Naive thymus-derived CD4-positive, alpha-beta T cell (primary cell): ENCODE results near the gene PPP4R3A. TPM values are rescaled to one million over a fixed set of nuclear protein-coding genes. Genes with fewer than 3 reads are reported as not detected.

Experiments used
- ATAC-seq: fragments of 150-1000 bp; cut with Tn5 transposase; 2 replicates; pipeline ENCODE4 v1.10.0; 2021; ENCODE audit warnings: mild to moderate bottlenecking, moderate library complexity
- CTCF ChIA-PET: fragments of 350-600 bp; sonication (Branson Sonifier 250); formaldehyde crosslinking; loops from one replicate; lab custom pipeline; 2021; ENCODE audit warnings: antibody characterized with exemption; lab: Charles Lee
- POLR2A ChIA-PET: fragments of 350-600 bp; sonication (Branson Sonifier 250); formaldehyde crosslinking; loops from one replicate; lab custom pipeline; 2021; ENCODE audit warnings: antibody characterized with exemption, inconsistent platforms; lab: Charles Lee
- DNase-seq, 9 donors: peaks; one replicate each; pipeline versions ENCODE4 v3.0.0 to v3.0.0-alpha.2; 2020 to 2022; ENCODE audit warnings: mixed read lengths in 1 of 9
- H3K27ac ChIP-seq: one replicate; pipeline ENCODE4 v1.7.0; 2013; ENCODE audit warnings: mild to moderate bottlenecking, low read depth, low read length, moderate library complexity
- H3K27me3 ChIP-seq, 2 donors: one replicate each; pipeline ENCODE4 v1.7.0; 2013; ENCODE audit warnings: low read length in 2 of 2, mild to moderate bottlenecking in 2 of 2, moderate library complexity in 2 of 2; ENCODE audit not compliant: control insufficient read depth in 2 of 2, insufficient read depth in 2 of 2
- H3K36me3 ChIP-seq, 3 experiments: 1 replicate in 2 of 3; 2 replicates in 1 of 3; pipeline ENCODE4 v1.7.0; 2013; ENCODE audit warnings: low read length in 3 of 3, mild to moderate bottlenecking in 3 of 3, moderate library complexity in 1 of 3; ENCODE audit not compliant: insufficient read depth in 3 of 3, control insufficient read depth in 2 of 3
- H3K4me1 ChIP-seq, 2 donors: one replicate each; pipeline ENCODE4 v1.7.0; 2013; ENCODE audit warnings: low read length in 2 of 2, mild to moderate bottlenecking in 2 of 2, moderate library complexity in 1 of 2; ENCODE audit not compliant: control insufficient read depth in 2 of 2, insufficient read depth in 2 of 2
- H3K4me3 ChIP-seq: 2 replicates; pipeline ENCODE4 v1.7.0; 2013; ENCODE audit warnings: mild to moderate bottlenecking, low read length
- H3K9me3 ChIP-seq, 3 experiments: 1 replicate in 2 of 3; 2 replicates in 1 of 3; pipeline ENCODE4 v1.7.0; 2013; ENCODE audit warnings: low read length in 3 of 3; ENCODE audit not compliant: control insufficient read depth in 2 of 3
- H3K27ac Mint-ChIP-seq, 9 donors: one replicate each; pipeline ENCODE4 v1.8.0; 2020 to 2022; ENCODE audit warnings: mixed read lengths in 9 of 9, mild to moderate bottlenecking in 8 of 9, moderate library complexity in 5 of 9, inconsistent platforms in 2 of 9
- H3K27me3 Mint-ChIP-seq, 5 donors: one replicate each; pipeline ENCODE4 v1.8.0; 2021 to 2022; ENCODE audit warnings: mixed read lengths in 5 of 5, mild to moderate bottlenecking in 1 of 5
- H3K36me3 Mint-ChIP-seq, 5 donors: one replicate each; pipeline ENCODE4 v1.8.0; 2020 to 2022; ENCODE audit warnings: mixed read lengths in 5 of 5, mild to moderate bottlenecking in 3 of 5, inconsistent platforms in 1 of 5
- H3K4me1 Mint-ChIP-seq, 7 donors: one replicate each; pipeline ENCODE4 v1.8.0; 2020 to 2022; ENCODE audit warnings: mixed read lengths in 7 of 7, mild to moderate bottlenecking in 3 of 7, inconsistent platforms in 1 of 7
- H3K4me3 Mint-ChIP-seq, 10 donors: one replicate each; pipeline ENCODE4 v1.8.0; 2020 to 2022; ENCODE audit warnings: mild to moderate bottlenecking in 10 of 10, mixed read lengths in 10 of 10, moderate library complexity in 6 of 10, inconsistent platforms in 2 of 10
- H3K9me3 Mint-ChIP-seq, 11 donors: one replicate each; pipeline ENCODE4 v1.8.0; 2020 to 2022; ENCODE audit warnings: mixed read lengths in 11 of 11, mild to moderate bottlenecking in 4 of 11, inconsistent platforms in 1 of 11, moderate library complexity in 1 of 11
- intact Hi-C, 2 donors: fragments of 100-400 bp; cut with micrococcal nuclease; formaldehyde crosslinking; loops; one replicate each; pipeline ENCODE4 v1.15.1; 2023
- polyA plus RNA-seq, 2 donors: library from polyadenylated mRNA; unstranded; fragments of 300-500 nt; fragmentation: Illumina TruSeq; gene quantifications; one replicate each; pipeline ENCODE4 v1.2.3, GENCODE V29; 2021
- total RNA-seq, 6 experiments: library from RNA in 5 of 6; stranded (reverse) in 5 of 6; gene quantifications; 1 replicate in 5 of 6; 2 replicates in 1 of 6; pipeline ENCODE4 v1.2.3 and lab custom pipeline; 2021 to 2026

The PPP4R3A gene
- total and polyA plus RNA-seq, 7 experiments from 2014 or later: 81.5 to 214 (median 156) TPM

DNA sequence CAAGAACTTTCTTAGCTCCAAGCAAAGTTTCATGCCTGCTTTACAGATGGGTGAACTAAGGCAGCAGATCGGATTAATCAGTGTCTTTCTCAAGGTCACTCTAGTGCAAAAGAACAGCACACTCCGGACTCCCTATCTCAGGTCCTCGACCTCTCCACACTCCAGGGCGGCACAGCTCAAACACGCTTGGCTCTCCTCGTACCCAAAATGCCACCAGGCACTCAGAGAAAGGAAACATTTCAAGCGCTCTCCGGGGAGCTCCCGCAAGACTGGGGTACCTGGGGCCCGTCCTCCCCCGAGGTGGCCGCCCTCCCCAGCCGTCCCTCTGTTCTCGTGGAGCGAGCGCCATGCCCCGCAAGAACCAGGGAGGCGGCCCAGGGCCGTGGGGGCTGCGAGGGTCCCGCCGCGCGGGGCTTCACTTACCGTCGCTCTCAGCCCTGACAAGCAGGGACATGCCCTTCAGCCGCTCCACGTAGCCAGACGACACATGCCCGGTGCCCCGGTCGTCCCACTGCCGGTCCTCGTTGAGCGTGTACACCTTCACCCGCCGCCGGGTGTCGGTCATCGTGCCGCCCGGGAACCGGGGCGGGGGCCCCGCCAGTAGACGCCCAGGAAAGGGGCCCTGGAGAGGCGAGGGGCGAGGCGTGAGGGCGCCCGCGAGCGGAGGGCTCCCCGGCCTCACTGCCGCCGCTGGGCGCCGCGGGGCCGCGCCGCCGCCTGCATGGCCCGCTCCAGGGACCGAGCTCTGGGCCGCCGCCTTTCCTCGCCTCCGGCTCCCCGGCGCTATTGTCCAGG lies 830 bp downstream of the PPP4R3A start:
- H3K27ac Mint-ChIP-seq: peak overlapping the region; percentile 93 to 100 (median 100)
- intact Hi-C loops: loop anchor here (5.0 to 10.0 kb wide), 3 partner anchors 37 to 677 kb away; no protein-coding TSS in a partner anchor
- Histone ChIP-seq H3K27ac (peak overlapping the region; percentile 99), H3K4me1 (peaks cover 23 to 33% of the 10 kb centered on the region in 2 donors), H3K36me3 (peaks cover 0 to 30% (median 6%) of the 10 kb centered on the region in 3 experiments), H3K4me3 (peak overlapping the region; percentile 62), H3K27me3 (no peaks in the 10 kb centered on the region), H3K9me3 (no peaks in the 10 kb centered on the region)
- peaks cover 4 to 25% (median 22%) of the 10 kb centered on the region in 5 donors for H3K36me3 Mint-ChIP-seq
- H3K4me3 Mint-ChIP-seq: peak overlapping the region; percentile 93 to 100 (median 98)
- ATAC-seq (peak; percentile 3), DNase-seq (peak in 7 of 9 donors; percentile 14 to 61 (median 34))
- H3K4me1 Mint-ChIP-seq: peaks cover 22 to 48% (median 43%) of the 10 kb centered on the region in 7 donors
- ChIA-PET POLR2A (interaction anchor here (0.7 to 2.4 kb wide), 20 partner anchors 8 to 597 kb away, joined by 3 to 13 read pairs (median 4); partner anchors contain the start of genes ATXN3, RPS6KA5, TC2N and TRIP11), CTCF (interaction anchor here (0.9 kb wide), 1 partner anchor 94 kb away, joined by 11 read pairs; no protein-coding TSS in a partner anchor)
- H3K27me3 Mint-ChIP-seq: no peaks in the 10 kb centered on the region
- H3K9me3 Mint-ChIP-seq: no peaks in the 10 kb centered on the region

DNA sequence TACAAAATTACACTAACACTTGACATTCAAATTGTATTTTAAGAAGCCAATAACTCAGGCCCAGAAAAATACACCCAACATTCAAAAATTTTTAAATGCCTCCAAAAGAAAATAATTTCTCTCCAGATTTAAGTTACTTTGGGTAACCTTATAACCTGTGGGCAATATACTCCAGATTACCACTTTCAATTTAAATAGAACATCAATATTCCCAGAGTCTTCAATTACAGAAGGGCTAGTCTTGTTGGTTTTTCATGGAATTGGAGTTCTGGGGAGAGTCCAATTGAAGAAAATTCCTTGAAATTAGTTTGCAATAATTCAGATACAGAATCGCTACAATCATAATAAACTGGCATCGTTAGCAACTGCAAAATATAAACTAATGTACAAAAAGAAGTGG lies 2.0 kb downstream of the PPP4R3A start:
- Histone ChIP-seq H3K27ac (peak overlapping the region; percentile 99), H3K9me3 (no peaks in the 10 kb centered on the region), H3K27me3 (no peaks in the 10 kb centered on the region), H3K4me3 (peak overlapping the region; percentile 62), H3K36me3 (peaks cover 0 to 39% (median 6%) of the 10 kb centered on the region in 3 experiments), H3K4me1 (peaks cover 23 to 39% of the 10 kb centered on the region in 2 donors)
- no peaks in the 10 kb centered on the region for H3K27me3 Mint-ChIP-seq
- ChIA-PET CTCF (no interaction called here), POLR2A (interaction anchor here (1.0 kb wide), 1 partner anchor 388 kb away, joined by 4 read pairs; no protein-coding TSS in a partner anchor)
- H3K36me3 Mint-ChIP-seq: peaks cover 4 to 30% (median 29%) of the 10 kb centered on the region in 5 donors
- no peaks in the 10 kb centered on the region for H3K9me3 Mint-ChIP-seq
- peak overlapping the region; percentile 93 to 100 (median 94) for H3K27ac Mint-ChIP-seq
- intact Hi-C loops: loop anchor here (5.0 to 10.0 kb wide), 3 partner anchors 36 to 676 kb away; no protein-coding TSS in a partner anchor
- DNase-seq (no peak), ATAC-seq (no peak)
- H3K4me1 Mint-ChIP-seq: peaks cover 32 to 57% (median 53%) of the 10 kb centered on the region in 7 donors
- peak overlapping the region; percentile 93 to 99 (median 98) for H3K4me3 Mint-ChIP-seq

DNA sequence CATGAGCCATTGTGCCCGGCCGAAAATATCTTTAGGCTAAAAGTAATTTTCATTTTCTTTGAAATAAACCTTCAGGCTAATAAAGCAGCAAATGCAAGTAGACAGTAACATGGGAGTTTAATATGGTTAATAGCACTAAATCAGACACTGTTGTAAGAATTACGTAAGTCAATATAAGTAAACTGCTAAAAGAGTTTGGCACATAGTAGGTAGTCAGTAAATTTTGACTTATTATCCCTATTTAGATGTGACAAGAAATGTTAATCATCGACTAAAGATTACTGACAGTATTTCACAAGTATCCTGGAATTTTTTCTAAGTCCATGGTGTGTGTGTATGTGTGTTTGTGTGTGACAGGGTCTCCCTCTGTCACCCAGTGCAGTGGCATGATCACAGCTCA lies 3.9 kb downstream of the PPP4R3A start:
- H3K4me1 Mint-ChIP-seq: peaks cover 38 to 74% (median 68%) of the 10 kb centered on the region in 7 donors
- H3K4me3 ChIP-seq: no peak overlapping the region
- CTCF ChIA-PET: no interaction called here

DNA sequence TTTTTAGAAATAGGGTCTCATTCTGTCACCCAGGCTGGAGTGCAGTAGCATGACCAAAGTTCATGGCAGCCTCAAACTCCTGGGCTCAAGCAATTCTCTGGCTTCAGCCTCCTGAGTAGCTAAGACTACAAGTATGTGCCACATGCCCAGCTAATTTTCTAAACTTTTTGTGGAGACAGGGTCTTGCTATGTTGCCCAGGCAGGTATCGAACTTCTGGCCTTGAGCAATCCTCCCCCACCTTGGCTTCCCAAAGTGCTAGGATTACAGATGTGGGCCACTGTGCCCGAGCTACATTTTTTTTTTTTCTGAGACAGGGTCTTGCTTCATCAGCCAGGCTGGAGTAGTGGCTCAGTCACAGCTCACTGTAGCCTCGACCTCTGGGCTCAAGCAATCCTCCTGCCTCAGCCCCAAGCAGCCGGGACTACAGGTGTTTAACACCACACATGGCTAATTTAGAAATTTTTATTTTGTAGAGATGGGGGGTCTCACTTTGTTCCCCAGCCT lies 7.1 kb downstream of the PPP4R3A start:
- Mint-ChIP-seq H3K4me1 (peaks cover 46 to 86% (median 72%) of the 10 kb centered on the region in 7 donors), H3K27me3 (no peaks in the 10 kb centered on the region), H3K36me3 (peaks cover 0 to 37% (median 28%) of the 10 kb centered on the region in 5 donors), H3K4me3 (peak overlapping the region in 9 of 10 donors; percentile 7 to 69 (median 51)), H3K27ac (peak overlapping the region in 3 of 9 donors; percentile 34 to 67 (median 55)), H3K9me3 (no peaks in the 10 kb centered on the region)
- ChIA-PET POLR2A (no interaction called here), CTCF (no interaction called here)
- ATAC-seq (no peak), DNase-seq (no peak)
- Histone ChIP-seq H3K36me3 (peaks cover 0 to 33% (median 6%) of the 10 kb centered on the region in 3 experiments), H3K4me1 (peaks cover 29 to 62% of the 10 kb centered on the region in 2 donors), H3K27ac (peak overlapping the region; percentile 35), H3K9me3 (no peaks in the 10 kb centered on the region), H3K27me3 (no peaks in the 10 kb centered on the region), H3K4me3 (no peak overlapping the region)
- intact Hi-C loops: loop anchor here in 1 of 2 donors (10.0 kb wide), 1 partner anchor 412 kb away; no protein-coding TSS in a partner anchor

More for the DNA sequence above, 3.9 kb downstream of the PPP4R3A start:
- POLR2A ChIA-PET: no interaction called here
- intact Hi-C loops: loop anchor here (5.0 to 10.0 kb wide), 3 partner anchors 34 to 674 kb away; no protein-coding TSS in a partner anchor
- H3K27ac ChIP-seq: no peak overlapping the region
- Mint-ChIP-seq H3K27ac (peak overlapping the region in 4 of 9 donors; percentile 12 to 77 (median 30)), H3K4me3 (peak overlapping the region; percentile 49 to 76 (median 61)), H3K36me3 (peaks cover 4 to 36% (median 31%) of the 10 kb centered on the region in 5 donors), H3K27me3 (no peaks in the 10 kb centered on the region), H3K9me3 (no peaks in the 10 kb centered on the region)
- H3K9me3 ChIP-seq: no peaks in the 10 kb centered on the region
- no peaks in the 10 kb centered on the region for H3K27me3 ChIP-seq
- DNase-seq (no peak), ATAC-seq (no peak)
- peaks cover 0 to 48% (median 6%) of the 10 kb centered on the region in 3 experiments for H3K36me3 ChIP-seq
- H3K4me1 ChIP-seq: peaks cover 25 to 52% of the 10 kb centered on the region in 2 donors

DNA sequence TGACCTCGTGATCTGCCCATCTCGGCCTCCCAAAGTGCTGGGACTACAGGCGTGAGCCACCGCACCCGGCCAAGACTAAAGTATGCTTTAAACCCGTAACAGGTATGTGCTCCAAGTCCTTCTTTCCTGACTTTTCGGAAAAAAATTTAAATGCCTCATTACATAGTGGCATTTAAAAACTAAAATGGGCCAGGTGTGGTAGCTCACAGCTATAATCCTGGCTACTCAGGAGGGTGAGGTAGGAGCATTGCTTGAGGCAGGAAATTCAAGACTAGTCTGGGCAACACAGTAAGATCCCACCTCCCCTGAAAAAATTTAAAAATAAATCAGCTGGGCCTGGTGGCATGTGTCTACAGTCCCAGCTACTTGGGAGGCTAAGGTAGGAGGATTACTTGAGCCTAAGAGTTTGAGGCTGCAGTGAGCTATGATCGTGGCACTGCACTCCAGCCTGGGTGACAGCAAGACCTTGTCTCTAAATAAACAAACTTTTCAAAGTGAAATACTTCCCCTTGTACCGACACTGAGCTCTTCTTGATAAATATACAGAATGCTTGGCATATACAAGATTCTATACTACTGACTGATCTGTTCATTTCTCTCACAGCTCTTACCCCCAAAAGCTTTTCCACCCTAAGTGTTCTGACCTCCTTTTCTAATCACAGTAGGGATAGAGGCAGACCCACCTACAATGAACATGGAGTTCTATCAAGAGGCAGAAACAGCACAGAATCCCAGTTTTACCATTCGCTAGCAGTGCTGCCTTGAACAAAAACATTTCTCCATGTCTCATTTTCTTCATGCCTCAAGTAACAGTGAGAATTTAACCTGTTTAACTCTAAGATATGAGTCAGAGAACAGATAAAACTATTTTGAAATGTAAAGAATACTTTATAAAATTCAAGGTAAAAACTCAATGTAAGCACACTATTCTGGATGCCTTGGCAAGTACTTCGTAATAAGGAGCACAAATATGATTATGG lies 7.9 kb downstream of the PPP4R3A start:
- DNase-seq: no peak
- Mint-ChIP-seq H3K9me3 (no peaks in the 10 kb centered on the region), H3K36me3 (peaks cover 0 to 42% (median 32%) of the 10 kb centered on the region in 5 donors), H3K27me3 (no peaks in the 10 kb centered on the region), H3K27ac (peak overlapping the region in 5 of 9 donors; percentile 9 to 44 (median 38)), H3K4me1 (peaks cover 49 to 90% (median 76%) of the 10 kb centered on the region in 7 donors), H3K4me3 (peak overlapping the region in 7 of 10 donors; percentile 15 to 58 (median 28))
- Histone ChIP-seq H3K4me3 (peak overlapping the region; percentile 0), H3K27me3 (no peaks in the 10 kb centered on the region), H3K27ac (no peak overlapping the region), H3K9me3 (no peaks in the 10 kb centered on the region), H3K4me1 (peaks cover 28 to 64% of the 10 kb centered on the region in 2 donors), H3K36me3 (peaks cover 0 to 33% (median 6%) of the 10 kb centered on the region in 3 experiments)
- ChIA-PET POLR2A (interaction anchor here (1.2 kb wide), 1 partner anchor 8 kb away, joined by 5 read pairs; the partner anchor contains the start of gene PPP4R3A), CTCF (no interaction called here)
- intact Hi-C loops: loop anchor here in 1 of 2 donors (10.0 kb wide), 1 partner anchor 413 kb away; no protein-coding TSS in a partner anchor
- ATAC-seq: no peak
